SK-N-SH (cell line): ENCODE results near the gene FAM20B. TPM values are rescaled to one million over a fixed set of nuclear protein-coding genes. Genes with fewer than 3 reads are reported as not detected.

Experiments used
- CTCF ChIA-PET: fragments of 300-600, 350-600 bp; formaldehyde crosslinking; extraction: SDS; loops from one replicate; lab custom pipeline; 2021; lab: Yijun Ruan, JAX
- POLR2A ChIA-PET: fragments of 350-600 bp; sonication (Branson Sonifier 250); formaldehyde crosslinking; extraction: SDS; loops from one replicate; lab custom pipeline; 2020; ENCODE audit warnings: antibody characterized with exemption, inconsistent platforms; lab: Yijun Ruan, JAX
- DNase-seq: peaks from one replicate; pipeline ENCODE4 v3.0.0; 2012
- H2AFZ ChIP-seq: fragments of 200-600 bp; sonication (generic); 2 replicates; pipeline ENCODE4 v1.8.1; 2016; ENCODE audit warnings: antibody characterized with exemption, mild to moderate bottlenecking, low read depth
- H3F3A ChIP-seq: fragments of 200-600 bp; sonication (generic); replicated peaks from 2 replicates; pipeline ENCODE3; 2016; ENCODE audit warnings: antibody characterized with exemption, mild to moderate bottlenecking; ENCODE audit not compliant: insufficient read depth
- H3K27ac ChIP-seq, 2 experiments: fragments of 200-500 bp in 1 of 2; fragments of 200-600 bp in 1 of 2; sonication (Bioruptor generic) in 1 of 2; sonication (generic), shearing (Covaris generic) in 1 of 2; 2 replicates each; pipeline versions ENCODE4 v1.5.1 to v1.6.1; 2014 to 2016; ENCODE audit warnings: low read depth in 2 of 2, inconsistent platforms in 1 of 2, low read length in 1 of 2, mild to moderate bottlenecking in 1 of 2, mixed read lengths in 1 of 2
- H3K27me3 ChIP-seq: fragments of 200-600 bp; sonication (generic), shearing (Covaris generic); 2 replicates; pipeline ENCODE4 v1.6.1; 2016; ENCODE audit warnings: mixed run types; ENCODE audit not compliant: insufficient read depth
- H3K36me3 ChIP-seq, 2 experiments: fragments of 200-500 bp in 1 of 2; fragments of 200-600 bp in 1 of 2; sonication (Bioruptor generic) in 1 of 2; sonication (generic) in 1 of 2; replicated peaks in 1 of 2; 2 replicates each; pipeline versions ENCODE3 to v1.5.1; 2014 to 2016; ENCODE audit warnings: low read length in 1 of 2, mild to moderate bottlenecking in 1 of 2; ENCODE audit not compliant: insufficient read depth in 2 of 2, control insufficient read depth in 1 of 2
- H3K4me1 ChIP-seq, 2 experiments: fragments of 200-500 bp in 1 of 2; fragments of 200-600 bp in 1 of 2; sonication (Bioruptor generic) in 1 of 2; sonication (generic), shearing (Covaris generic) in 1 of 2; 2 replicates each; pipeline versions ENCODE4 v1.5.1 to v1.6.1; 2014 to 2016; ENCODE audit warnings: low read depth in 1 of 2, low read length in 1 of 2, mixed run types in 1 of 2; ENCODE audit not compliant: insufficient read depth in 2 of 2, control insufficient read depth in 1 of 2
- H3K4me2 ChIP-seq: fragments of 200-600 bp; sonication (generic), shearing (Covaris generic); 2 replicates; pipeline ENCODE4 v1.6.1; 2017; ENCODE audit warnings: mixed run types
- H3K4me3 ChIP-seq, 2 experiments: fragments of 200-500 bp in 1 of 2; fragments of 200-600 bp in 1 of 2; sonication (Bioruptor generic) in 1 of 2; sonication (generic), shearing (Covaris generic) in 1 of 2; 2 replicates each; pipeline versions ENCODE4 v1.5.1 to v1.8.1; 2014 to 2016; ENCODE audit warnings: low read depth in 2 of 2, inconsistent platforms in 1 of 2, low read length in 1 of 2, mild to moderate bottlenecking in 1 of 2, mixed read lengths in 1 of 2, moderate library complexity in 1 of 2
- H3K79me2 ChIP-seq: fragments of 200-600 bp; sonication (generic); 2 replicates; pipeline ENCODE4 v1.8.1; 2017; ENCODE audit warnings: mild to moderate bottlenecking; ENCODE audit not compliant: insufficient read depth
- H3K9ac ChIP-seq: fragments of 200-600 bp; sonication (generic); 2 replicates; pipeline ENCODE4 v1.6.1; 2017; ENCODE audit warnings: mixed run types
- H3K9me2 ChIP-seq: fragments of 200-600 bp; sonication (generic); 2 replicates; pipeline ENCODE4 v1.6.1; 2017; ENCODE audit warnings: mixed run types
- H3K9me3 ChIP-seq: fragments of 200-600 bp; sonication (generic); 2 replicates; pipeline ENCODE4 v1.6.1; 2017; ENCODE audit warnings: mixed run types, mild to moderate bottlenecking, moderate library complexity
- H4K20me1 ChIP-seq: fragments of 200-600 bp; sonication (generic); 2 replicates; pipeline ENCODE4 v1.6.1; 2017; ENCODE audit warnings: mild to moderate bottlenecking, mixed run types; ENCODE audit not compliant: insufficient read depth
- CHD2 ChIP-seq: fragments of 150-350 bp; IDR thresholded peaks from 2 replicates; pipeline ENCODE4 v1.6.1; 2018; ENCODE audit warnings: low read length; ENCODE audit not compliant: partially characterized antibody
- ELF1 ChIP-seq: IDR thresholded peaks from 2 replicates; pipeline ENCODE4 v1.4.0; 2012
- EZH2phosphoT487 ChIP-seq: fragments of 200-600 bp; sonication (generic); IDR thresholded peaks from 2 replicates; pipeline ENCODE4 v1.6.1; 2017; ENCODE audit warnings: low read depth, mixed run types, mild to moderate bottlenecking, antibody characterized with exemption, moderate library complexity, borderline replicate concordance
- FOSL2 ChIP-seq: IDR thresholded peaks from 2 replicates; pipeline ENCODE4 v1.4.0; 2012; ENCODE audit warnings: low read depth, mild to moderate bottlenecking, moderate library complexity, borderline replicate concordance
- FOXJ3 ChIP-seq: sonication (generic); formaldehyde crosslinking; IDR thresholded peaks from 2 replicates; pipeline ENCODE4 v1.5.1; 2020; ENCODE audit warnings: mild to moderate bottlenecking, missing genetic modification reagents
- GABPA ChIP-seq: IDR thresholded peaks from 2 replicates; pipeline ENCODE4 v1.4.0; 2012; ENCODE audit warnings: low read depth, mild to moderate bottlenecking
- GATA2 ChIP-seq: sonication (generic); formaldehyde crosslinking; IDR thresholded peaks from 2 replicates; pipeline ENCODE4 v1.5.0; 2020; ENCODE audit warnings: mild to moderate bottlenecking, missing genetic modification reagents
- MEF2A ChIP-seq: IDR thresholded peaks from 2 replicates; pipeline ENCODE4 v1.4.0; 2012; ENCODE audit warnings: low read depth, borderline replicate concordance
- MXI1 ChIP-seq: IDR thresholded peaks from 2 replicates; pipeline ENCODE4 v1.6.1; 2012; ENCODE audit warnings: mild to moderate bottlenecking, low read depth, low read length, improper control_type of control experiment
- NFIC ChIP-seq: IDR thresholded peaks from 2 replicates; pipeline ENCODE4 v1.4.0; 2012; ENCODE audit warnings: borderline replicate concordance
- RFX5 ChIP-seq: IDR thresholded peaks from 2 replicates; pipeline ENCODE4 v1.6.1; 2012; ENCODE audit warnings: mild to moderate bottlenecking, improper control_type of control experiment, low read length
- SIN3A ChIP-seq: IDR thresholded peaks from 2 replicates; pipeline ENCODE4 v1.6.1; 2012; ENCODE audit warnings: low read depth, mild to moderate bottlenecking, low read length, moderate library complexity, borderline replicate concordance
- SMC3 ChIP-seq: IDR thresholded peaks from 2 replicates; pipeline ENCODE4 v1.6.1; 2012; ENCODE audit warnings: low read depth, low read length, improper control_type of control experiment
- YY1 ChIP-seq: IDR thresholded peaks from 2 replicates; pipeline ENCODE4 v1.4.0; 2012; ENCODE audit warnings: low read depth, mild to moderate bottlenecking
- WGBS: methylation state at CpG from one replicate; pipeline ENCODE4 v1.1.6; 2017; ENCODE audit warnings: low lambda C conversion rate; 5-methylcytosine and 5-hydroxymethylcytosine counted together
- polyA plus RNA-seq, 3 experiments: library from polyadenylated mRNA; depleted of rRNA; stranded (reverse); fragments of >200 nt; gene quantifications; 2 replicates each; pipeline ENCODE4 v1.2.3, GENCODE V29; 2012
- TF ChIP-seq, protein P1 (sequence below): IDR thresholded peaks from 2 replicates; pipeline ENCODE4 v1.6.1; 2012; ENCODE audit warnings: mild to moderate bottlenecking, low read depth, low read length, moderate library complexity
- TF ChIP-seq, protein P2 (sequence below): fragments of 150-350 bp; IDR thresholded peaks from 2 replicates; pipeline ENCODE4 v1.6.1; 2016; ENCODE audit warnings: mild to moderate bottlenecking, low read depth, low read length
- TF ChIP-seq, protein P3 (sequence below): IDR thresholded peaks from 2 replicates; pipeline ENCODE4 v1.4.0; 2012; ENCODE audit warnings: low read depth, borderline replicate concordance
- TF ChIP-seq, protein P4 (sequence below): fragments of 200-600 bp; sonication (generic); IDR thresholded peaks from 2 replicates; pipeline ENCODE4 v1.6.1; 2017; ENCODE audit warnings: antibody characterized with exemption, mild to moderate bottlenecking, moderate library complexity

Gene FAM20B
- polyA plus RNA-seq, 1 of the 3 experiments (the other 2 are of a cell fraction): 14.9 TPM

DNA sequence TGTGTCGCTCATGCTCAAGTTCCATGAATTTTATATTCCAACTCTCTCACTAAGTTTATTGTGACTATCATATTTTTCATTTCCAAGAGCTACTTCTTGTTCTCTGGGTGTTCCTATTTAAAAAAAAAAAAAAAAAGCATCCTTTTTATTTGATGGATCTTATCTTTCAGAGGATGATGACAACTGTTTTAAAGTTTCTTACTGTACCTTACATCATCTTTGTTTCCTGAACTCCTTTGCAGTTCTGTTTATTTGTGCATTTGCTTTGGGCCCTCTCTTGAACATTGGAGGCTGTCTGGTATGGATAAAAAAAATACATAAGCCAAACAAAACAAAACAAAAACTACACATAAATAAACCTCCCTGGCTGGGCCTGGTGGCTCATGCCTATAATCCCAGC lies 32.1 kb upstream of the FAM20B start:
- H3F3A ChIP-seq: no peaks in the 10 kb centered on the region
- no peak overlapping the region for H3K9ac ChIP-seq
- H2AFZ ChIP-seq: no peak overlapping the region
- H3K4me2 ChIP-seq: no peak overlapping the region
- no peaks in the 10 kb centered on the region for H4K20me1 ChIP-seq
- no peaks in the 10 kb centered on the region for H3K9me3 ChIP-seq
- no peak overlapping the region for H3K27ac ChIP-seq
- no peaks in the 10 kb centered on the region for H3K27me3 ChIP-seq
- no peaks in the 10 kb centered on the region for H3K36me3 ChIP-seq
- WGBS: 32% methylated on average over 1 of the region's 1 CpG
- H3K9me2 ChIP-seq: no peaks in the 10 kb centered on the region
- ChIA-PET CTCF (no interaction called here), POLR2A (no interaction called here)
- H3K4me1 ChIP-seq: no peaks in the 10 kb centered on the region
- TF ChIP-seq, protein P1, sequence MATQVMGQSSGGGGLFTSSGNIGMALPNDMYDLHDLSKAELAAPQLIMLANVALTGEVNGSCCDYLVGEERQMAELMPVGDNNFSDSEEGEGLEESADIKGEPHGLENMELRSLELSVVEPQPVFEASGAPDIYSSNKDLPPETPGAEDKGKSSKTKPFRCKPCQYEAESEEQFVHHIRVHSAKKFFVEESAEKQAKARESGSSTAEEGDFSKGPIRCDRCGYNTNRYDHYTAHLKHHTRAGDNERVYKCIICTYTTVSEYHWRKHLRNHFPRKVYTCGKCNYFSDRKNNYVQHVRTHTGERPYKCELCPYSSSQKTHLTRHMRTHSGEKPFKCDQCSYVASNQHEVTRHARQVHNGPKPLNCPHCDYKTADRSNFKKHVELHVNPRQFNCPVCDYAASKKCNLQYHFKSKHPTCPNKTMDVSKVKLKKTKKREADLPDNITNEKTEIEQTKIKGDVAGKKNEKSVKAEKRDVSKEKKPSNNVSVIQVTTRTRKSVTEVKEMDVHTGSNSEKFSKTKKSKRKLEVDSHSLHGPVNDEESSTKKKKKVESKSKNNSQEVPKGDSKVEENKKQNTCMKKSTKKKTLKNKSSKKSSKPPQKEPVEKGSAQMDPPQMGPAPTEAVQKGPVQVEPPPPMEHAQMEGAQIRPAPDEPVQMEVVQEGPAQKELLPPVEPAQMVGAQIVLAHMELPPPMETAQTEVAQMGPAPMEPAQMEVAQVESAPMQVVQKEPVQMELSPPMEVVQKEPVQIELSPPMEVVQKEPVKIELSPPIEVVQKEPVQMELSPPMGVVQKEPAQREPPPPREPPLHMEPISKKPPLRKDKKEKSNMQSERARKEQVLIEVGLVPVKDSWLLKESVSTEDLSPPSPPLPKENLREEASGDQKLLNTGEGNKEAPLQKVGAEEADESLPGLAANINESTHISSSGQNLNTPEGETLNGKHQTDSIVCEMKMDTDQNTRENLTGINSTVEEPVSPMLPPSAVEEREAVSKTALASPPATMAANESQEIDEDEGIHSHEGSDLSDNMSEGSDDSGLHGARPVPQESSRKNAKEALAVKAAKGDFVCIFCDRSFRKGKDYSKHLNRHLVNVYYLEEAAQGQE: no peak
- no peak for TF ChIP-seq SMC3
- no peak for TF ChIP-seq CHD2
- TF ChIP-seq RFX5: no peak
- TF ChIP-seq, protein P2, sequence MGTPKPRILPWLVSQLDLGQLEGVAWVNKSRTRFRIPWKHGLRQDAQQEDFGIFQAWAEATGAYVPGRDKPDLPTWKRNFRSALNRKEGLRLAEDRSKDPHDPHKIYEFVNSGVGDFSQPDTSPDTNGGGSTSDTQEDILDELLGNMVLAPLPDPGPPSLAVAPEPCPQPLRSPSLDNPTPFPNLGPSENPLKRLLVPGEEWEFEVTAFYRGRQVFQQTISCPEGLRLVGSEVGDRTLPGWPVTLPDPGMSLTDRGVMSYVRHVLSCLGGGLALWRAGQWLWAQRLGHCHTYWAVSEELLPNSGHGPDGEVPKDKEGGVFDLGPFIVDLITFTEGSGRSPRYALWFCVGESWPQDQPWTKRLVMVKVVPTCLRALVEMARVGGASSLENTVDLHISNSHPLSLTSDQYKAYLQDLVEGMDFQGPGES: no peak
- no peak for TF ChIP-seq MEF2A
- no peak for TF ChIP-seq GATA2 (CRISPR knock-in tag)
- TF ChIP-seq FOSL2: no peak
- TF ChIP-seq GABPA: no peak
- no peak for TF ChIP-seq EZH2phosphoT487
- TF ChIP-seq ELF1: no peak
- no peak for TF ChIP-seq SIN3A
- no peak for TF ChIP-seq MXI1
- TF ChIP-seq NFIC: no peak
- TF ChIP-seq, protein P3, sequence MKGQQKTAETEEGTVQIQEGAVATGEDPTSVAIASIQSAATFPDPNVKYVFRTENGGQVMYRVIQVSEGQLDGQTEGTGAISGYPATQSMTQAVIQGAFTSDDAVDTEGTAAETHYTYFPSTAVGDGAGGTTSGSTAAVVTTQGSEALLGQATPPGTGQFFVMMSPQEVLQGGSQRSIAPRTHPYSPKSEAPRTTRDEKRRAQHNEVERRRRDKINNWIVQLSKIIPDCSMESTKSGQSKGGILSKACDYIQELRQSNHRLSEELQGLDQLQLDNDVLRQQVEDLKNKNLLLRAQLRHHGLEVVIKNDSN: no peak
- TF ChIP-seq, protein P4, sequence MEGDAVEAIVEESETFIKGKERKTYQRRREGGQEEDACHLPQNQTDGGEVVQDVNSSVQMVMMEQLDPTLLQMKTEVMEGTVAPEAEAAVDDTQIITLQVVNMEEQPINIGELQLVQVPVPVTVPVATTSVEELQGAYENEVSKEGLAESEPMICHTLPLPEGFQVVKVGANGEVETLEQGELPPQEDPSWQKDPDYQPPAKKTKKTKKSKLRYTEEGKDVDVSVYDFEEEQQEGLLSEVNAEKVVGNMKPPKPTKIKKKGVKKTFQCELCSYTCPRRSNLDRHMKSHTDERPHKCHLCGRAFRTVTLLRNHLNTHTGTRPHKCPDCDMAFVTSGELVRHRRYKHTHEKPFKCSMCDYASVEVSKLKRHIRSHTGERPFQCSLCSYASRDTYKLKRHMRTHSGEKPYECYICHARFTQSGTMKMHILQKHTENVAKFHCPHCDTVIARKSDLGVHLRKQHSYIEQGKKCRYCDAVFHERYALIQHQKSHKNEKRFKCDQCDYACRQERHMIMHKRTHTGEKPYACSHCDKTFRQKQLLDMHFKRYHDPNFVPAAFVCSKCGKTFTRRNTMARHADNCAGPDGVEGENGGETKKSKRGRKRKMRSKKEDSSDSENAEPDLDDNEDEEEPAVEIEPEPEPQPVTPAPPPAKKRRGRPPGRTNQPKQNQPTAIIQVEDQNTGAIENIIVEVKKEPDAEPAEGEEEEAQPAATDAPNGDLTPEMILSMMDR: no peak
- no peak for TF ChIP-seq YY1
- TF ChIP-seq FOXJ3 (CRISPR knock-in tag): no peak
- H3K4me3 ChIP-seq: no peak overlapping the region
- DNase-seq: no peak
- H3K79me2 ChIP-seq: no peaks in the 10 kb centered on the region
